Measurements from ENCODE around the gene OR4M1.
"Not testable (repeated sequence)": the region's sequence is repeated elsewhere in the genome, so short reads cannot be mapped to it uniquely, and the experiment has no call there.

OR4M1 gene

GRCh38 chr14:19743256-19743655 lies 30.0 kb upstream of the OR4M1 start, which contains the start of gene OR4Q3:
Gene OR4Q3 (plus strand): TSS chr14:19743571.
- H3K9me3 ChIP-seq (ENCODE audit: control insufficient read depth, low read length) = peaks cover 5% of the 10 kb centered on the region
- no peak within 1 kb of the TSS for H2BK12ac ChIP-seq (ENCODE audit: low read length in 2 of 2)
- H3K27me3 ChIP-seq (ENCODE audit: control insufficient read depth in 1 of 2, insufficient read depth in 1 of 2, low read length in 2 of 2) = no peaks in the 10 kb centered on the region
- no peak within 1 kb of the TSS for H2AK5ac ChIP-seq (ENCODE audit: low read length, severe bottlenecking)
- no peak within 1 kb of the TSS for H4K8ac ChIP-seq (ENCODE audit: low read length)
- no peaks in the 10 kb centered on the region for H3K79me1 ChIP-seq (replicated peaks; ENCODE audit: low read length, poor library complexity, severe bottlenecking)
- H3K36me3 ChIP-seq (ENCODE audit: control insufficient read depth in 1 of 2, insufficient read depth in 2 of 2, low read depth in 1 of 2, low read length in 2 of 2) = no peaks in the 10 kb centered on the region
- no peak within 1 kb of the TSS for H3K27ac ChIP-seq (ENCODE audit: low read length, poor library complexity, severe bottlenecking)
- no peak for DNase-seq
- H2BK5ac ChIP-seq (ENCODE audit: low read depth, low read length, poor library complexity, severe bottlenecking) = no peak within 1 kb of the TSS
- no peak within 1 kb of the TSS for H2BK15ac ChIP-seq (ENCODE audit: low read depth, poor library complexity, severe bottlenecking)
- H3K4me2 ChIP-seq (ENCODE audit: low read length, poor library complexity, severe bottlenecking) = no peak within 1 kb of the TSS
- no peak within 1 kb of the TSS for H3K4me3 ChIP-seq (ENCODE audit: insufficient read depth in 1 of 2, low read depth in 1 of 2, low read length in 2 of 2)
- no peak within 1 kb of the TSS for H3K14ac ChIP-seq (ENCODE audit: low read length in 2 of 2)
- no peak within 1 kb of the TSS for H3K4ac ChIP-seq (ENCODE audit: low read depth in 1 of 2, low read length in 2 of 2)
- H3K23ac ChIP-seq (ENCODE audit: low read length in 2 of 2) = no peak within 1 kb of the TSS
- no peaks in the 10 kb centered on the region for H3K4me1 ChIP-seq (ENCODE audit: control insufficient read depth, insufficient read depth, low read depth, low read length)
- no peak within 1 kb of the TSS for H4K91ac ChIP-seq (ENCODE audit: low read length)
- H2BK120ac ChIP-seq (ENCODE audit: low read depth, low read length) = no peak within 1 kb of the TSS
- H3K18ac ChIP-seq (ENCODE audit: low read depth in 1 of 2, low read length in 2 of 2) = no peak within 1 kb of the TSS
- no peak within 1 kb of the TSS for H3K9ac ChIP-seq (ENCODE audit: low read length)
- H2AFZ ChIP-seq (ENCODE audit: low read depth, low read length) = no peak within 1 kb of the TSS
- 60% methylated on average over 1 of the region's 1 CpG for WGBS

- H3K27ac ChIP-seq (ENCODE audit: low read length, poor library complexity, severe bottlenecking); H3K4ac ChIP-seq (ENCODE audit: low read depth in 1 of 2, low read length in 2 of 2); H3K4me1 ChIP-seq (ENCODE audit: control insufficient read depth, insufficient read depth, low read depth, low read length); DNase-seq; H2BK12ac ChIP-seq (ENCODE audit: low read length in 2 of 2); H3K4me3 ChIP-seq (ENCODE audit: insufficient read depth in 1 of 2, low read depth in 1 of 2, low read length in 2 of 2); H2AK5ac ChIP-seq (ENCODE audit: low read length, severe bottlenecking); H2AFZ ChIP-seq (ENCODE audit: low read depth, low read length); H3K23ac ChIP-seq (ENCODE audit: low read length in 2 of 2); H3K14ac ChIP-seq (ENCODE audit: low read length in 2 of 2); H3K9ac ChIP-seq (ENCODE audit: low read length); H2BK120ac ChIP-seq (ENCODE audit: low read depth, low read length); H3K9me3 ChIP-seq (ENCODE audit: control insufficient read depth, low read length); H3K4me2 ChIP-seq (ENCODE audit: low read length, poor library complexity, severe bottlenecking); H2BK5ac ChIP-seq (ENCODE audit: low read depth, low read length, poor library complexity, severe bottlenecking); H2BK15ac ChIP-seq (ENCODE audit: low read depth, poor library complexity, severe bottlenecking); H3K27me3 ChIP-seq (ENCODE audit: control insufficient read depth in 1 of 2, insufficient read depth in 1 of 2, low read length in 2 of 2); H3K79me1 ChIP-seq (replicated peaks; ENCODE audit: low read length, poor library complexity, severe bottlenecking); H3K36me3 ChIP-seq (ENCODE audit: control insufficient read depth in 1 of 2, insufficient read depth in 2 of 2, low read depth in 1 of 2, low read length in 2 of 2); H4K8ac ChIP-seq (ENCODE audit: low read length); H3K18ac ChIP-seq (ENCODE audit: low read depth in 1 of 2, low read length in 2 of 2); H4K91ac ChIP-seq (ENCODE audit: low read length): not testable (repeated sequence)
Measured at GRCh38 chr14:19752316-19752715, 21.0 kb upstream of the OR4M1 start.

- WGBS = 45% methylated on average over 1 of the region's 2 CpGs
- H3K27me3 ChIP-seq (ENCODE audit: control insufficient read depth in 1 of 2, insufficient read depth in 1 of 2, low read length in 2 of 2) = no peaks in the 10 kb centered on the region
- DNase-seq = no peak
- no peak overlapping the region for H2BK12ac ChIP-seq (ENCODE audit: low read length in 2 of 2)
- no peaks in the 10 kb centered on the region for H3K36me3 ChIP-seq (ENCODE audit: control insufficient read depth in 1 of 2, insufficient read depth in 2 of 2, low read depth in 1 of 2, low read length in 2 of 2)
- no peak overlapping the region for H3K14ac ChIP-seq (ENCODE audit: low read length in 2 of 2)
- H3K79me1 ChIP-seq (replicated peaks; ENCODE audit: low read length, poor library complexity, severe bottlenecking) = no peaks in the 10 kb centered on the region
- H2AK5ac ChIP-seq (ENCODE audit: low read length, severe bottlenecking) = no peak overlapping the region
- H4K91ac ChIP-seq (ENCODE audit: low read length) = no peak overlapping the region
- H3K23ac ChIP-seq (ENCODE audit: low read length in 2 of 2) = no peak overlapping the region
- H2BK15ac ChIP-seq (ENCODE audit: low read depth, poor library complexity, severe bottlenecking) = no peak overlapping the region
- H3K9me3 ChIP-seq (ENCODE audit: control insufficient read depth, low read length) = no peaks in the 10 kb centered on the region
- no peak overlapping the region for H3K4ac ChIP-seq (ENCODE audit: low read depth in 1 of 2, low read length in 2 of 2)
- H2BK5ac ChIP-seq (ENCODE audit: low read depth, low read length, poor library complexity, severe bottlenecking) = no peak overlapping the region
- no peaks in the 10 kb centered on the region for H3K4me1 ChIP-seq (ENCODE audit: control insufficient read depth, insufficient read depth, low read depth, low read length)
- no peak overlapping the region for H4K8ac ChIP-seq (ENCODE audit: low read length)
- no peak overlapping the region for H3K18ac ChIP-seq (ENCODE audit: low read depth in 1 of 2, low read length in 2 of 2)
- no peak overlapping the region for H3K4me2 ChIP-seq (ENCODE audit: low read length, poor library complexity, severe bottlenecking)
- H3K9ac ChIP-seq (ENCODE audit: low read length) = no peak overlapping the region
- H2AFZ ChIP-seq (ENCODE audit: low read depth, low read length) = no peak overlapping the region
- H2BK120ac ChIP-seq (ENCODE audit: low read depth, low read length) = no peak overlapping the region
- H3K4me3 ChIP-seq (ENCODE audit: insufficient read depth in 1 of 2, low read depth in 1 of 2, low read length in 2 of 2) = no peak overlapping the region
- no peak overlapping the region for H3K27ac ChIP-seq (ENCODE audit: low read length, poor library complexity, severe bottlenecking)
Measured at GRCh38 chr14:19754172-19754571, 19.1 kb upstream of the OR4M1 start.

GRCh38 chr14:19771491-19771890 lies 1.8 kb upstream of the OR4M1 start:
- H4K91ac ChIP-seq (ENCODE audit: low read length); H2BK12ac ChIP-seq (ENCODE audit: low read length in 2 of 2); H3K27me3 ChIP-seq (ENCODE audit: control insufficient read depth in 1 of 2, insufficient read depth in 1 of 2, low read length in 2 of 2); H3K23ac ChIP-seq (ENCODE audit: low read length in 2 of 2); H3K4ac ChIP-seq (ENCODE audit: low read depth in 1 of 2, low read length in 2 of 2); H2BK5ac ChIP-seq (ENCODE audit: low read depth, low read length, poor library complexity, severe bottlenecking); H2AFZ ChIP-seq (ENCODE audit: low read depth, low read length); H3K14ac ChIP-seq (ENCODE audit: low read length in 2 of 2); H3K4me2 ChIP-seq (ENCODE audit: low read length, poor library complexity, severe bottlenecking); H3K4me1 ChIP-seq (ENCODE audit: control insufficient read depth, insufficient read depth, low read depth, low read length); H3K36me3 ChIP-seq (ENCODE audit: control insufficient read depth in 1 of 2, insufficient read depth in 2 of 2, low read depth in 1 of 2, low read length in 2 of 2); DNase-seq; H3K27ac ChIP-seq (ENCODE audit: low read length, poor library complexity, severe bottlenecking); H3K79me1 ChIP-seq (replicated peaks; ENCODE audit: low read length, poor library complexity, severe bottlenecking); H3K18ac ChIP-seq (ENCODE audit: low read depth in 1 of 2, low read length in 2 of 2); H2BK15ac ChIP-seq (ENCODE audit: low read depth, poor library complexity, severe bottlenecking); H3K9ac ChIP-seq (ENCODE audit: low read length); H3K4me3 ChIP-seq (ENCODE audit: insufficient read depth in 1 of 2, low read depth in 1 of 2, low read length in 2 of 2); H4K8ac ChIP-seq (ENCODE audit: low read length); H2BK120ac ChIP-seq (ENCODE audit: low read depth, low read length); H2AK5ac ChIP-seq (ENCODE audit: low read length, severe bottlenecking): not testable (repeated sequence)
- WGBS = 34% methylated on average over 3 of the region's 3 CpGs
- peaks cover 16% of the 10 kb centered on the region for H3K9me3 ChIP-seq (ENCODE audit: control insufficient read depth, low read length)
